ENCODE results near the gene FYN. TPM values are rescaled to one million over a fixed set of nuclear protein-coding genes. Genes with fewer than 3 reads are reported as not detected.
"Not testable (repeated sequence)": the region's sequence is repeated elsewhere in the genome, so short reads cannot be mapped to it uniquely, and the experiment has no call there.

The FYN gene
- polyA plus RNA-seq, 4 donors: 17.9 to 33.8 (median 24.8) TPM

- no peaks in the 10 kb centered on the region for H3K36me3 ChIP-seq (ENCODE audit: control insufficient read depth in 3 of 3, insufficient read depth in 2 of 3, low read depth in 1 of 3, low read length in 3 of 3)
- no peaks in the 10 kb centered on the region for H3K27me3 ChIP-seq (ENCODE audit: control insufficient read depth in 3 of 3, insufficient read depth in 3 of 3, low read length in 3 of 3)
- H3K4me3 ChIP-seq (ENCODE audit: low read depth in 1 of 3, low read length in 3 of 3): no peak overlapping the region
- FAIRE-seq: no peak
- no peaks in the 10 kb centered on the region for H3K9me3 ChIP-seq (ENCODE audit: control insufficient read depth in 2 of 2, insufficient read depth in 1 of 2, low read depth in 1 of 2, low read length in 1 of 2)
- no peak overlapping the region for H3K27ac ChIP-seq (ENCODE audit: low read depth in 1 of 3, low read length in 2 of 3)
- 46 to 65% (median 63%) methylated on average over 5 of the region's 5 CpGs for WGBS, 3 donors
- H3K4me1 ChIP-seq (ENCODE audit: control insufficient read depth in 3 of 3, insufficient read depth in 2 of 3, low read depth in 1 of 3, low read length in 2 of 3): peaks cover 0 to 10% (median 2%) of the 10 kb centered on the region in 3 donors
- DNase-seq: no peak
These were observed 34.3 kb downstream of the FYN start for GRCh38 chr6:111838749-111839484.

GRCh38 chr6:111837641-111838500 lies 35.4 kb downstream of the FYN start:
- Histone ChIP-seq H3K27ac (ENCODE audit: low read depth in 1 of 3, low read length in 2 of 3) (peak overlapping the region in 2 of 3 donors; percentile 38 to 48), H3K9me3 (ENCODE audit: control insufficient read depth in 2 of 2, insufficient read depth in 1 of 2, low read depth in 1 of 2, low read length in 1 of 2) (no peaks in the 10 kb centered on the region), H3K4me1 (ENCODE audit: control insufficient read depth in 3 of 3, insufficient read depth in 2 of 3, low read depth in 1 of 3, low read length in 2 of 3) (peaks cover 0 to 6% (median 2%) of the 10 kb centered on the region in 3 donors), H3K36me3 (ENCODE audit: control insufficient read depth in 3 of 3, insufficient read depth in 2 of 3, low read depth in 1 of 3, low read length in 3 of 3) (no peaks in the 10 kb centered on the region), H3K4me3 (ENCODE audit: low read depth in 1 of 3, low read length in 3 of 3) (no peak overlapping the region), H3K27me3 (ENCODE audit: control insufficient read depth in 3 of 3, insufficient read depth in 3 of 3, low read length in 3 of 3) (no peaks in the 10 kb centered on the region)
- FAIRE-seq (no peak), DNase-seq (no peak)
- 68 to 73% (median 73%) methylated on average over 8 of the region's 8 CpGs for WGBS, 3 donors

GRCh38 chr6:111837007-111837406 lies 36.2 kb downstream of the FYN start:
- no peaks in the 10 kb centered on the region for H3K36me3 ChIP-seq (ENCODE audit: control insufficient read depth in 3 of 3, insufficient read depth in 2 of 3, low read depth in 1 of 3, low read length in 3 of 3)
- no peaks in the 10 kb centered on the region for H3K9me3 ChIP-seq (ENCODE audit: control insufficient read depth in 2 of 2, insufficient read depth in 1 of 2, low read depth in 1 of 2, low read length in 1 of 2)
- peaks cover 0 to 2% (median 0%) of the 10 kb centered on the region in 3 donors for H3K4me1 ChIP-seq (ENCODE audit: control insufficient read depth in 3 of 3, insufficient read depth in 2 of 3, low read depth in 1 of 3, low read length in 2 of 3)
- FAIRE-seq: no peak
- peak overlapping the region in 2 of 3 donors; percentile 38 to 48 for H3K27ac ChIP-seq (ENCODE audit: low read depth in 1 of 3, low read length in 2 of 3)
- WGBS, 3 donors: 74 to 86% (median 81%) methylated on average over 6 of the region's 6 CpGs
- H3K27me3 ChIP-seq (ENCODE audit: control insufficient read depth in 3 of 3, insufficient read depth in 3 of 3, low read length in 3 of 3): no peaks in the 10 kb centered on the region
- no peak for DNase-seq
- H3K4me3 ChIP-seq (ENCODE audit: low read depth in 1 of 3, low read length in 3 of 3): no peak overlapping the region

- Histone ChIP-seq H3K36me3 (ENCODE audit: control insufficient read depth in 3 of 3, insufficient read depth in 2 of 3, low read depth in 1 of 3, low read length in 3 of 3) (no peaks in the 10 kb centered on the region), H3K4me3 (ENCODE audit: low read depth in 1 of 3, low read length in 3 of 3) (no peak overlapping the region), H3K27me3 (ENCODE audit: control insufficient read depth in 3 of 3, insufficient read depth in 3 of 3, low read length in 3 of 3) (no peaks in the 10 kb centered on the region), H3K4me1 (ENCODE audit: control insufficient read depth in 3 of 3, insufficient read depth in 2 of 3, low read depth in 1 of 3, low read length in 2 of 3) (peaks cover 0 to 2% (median 0%) of the 10 kb centered on the region in 3 donors), H3K9me3 (ENCODE audit: control insufficient read depth in 2 of 2, insufficient read depth in 1 of 2, low read depth in 1 of 2, low read length in 1 of 2) (no peaks in the 10 kb centered on the region), H3K27ac (ENCODE audit: low read depth in 1 of 3, low read length in 2 of 3) (no peak overlapping the region)
- WGBS, 3 donors: 17 to 56% (median 29%) methylated on average over 1 of the region's 1 CpG
- DNase-seq: no peak
- FAIRE-seq: no peak
These were observed 37.4 kb downstream of the FYN start for GRCh38 chr6:111835807-111836206.

- H3K4me3 ChIP-seq (ENCODE audit: low read depth in 1 of 3, low read length in 3 of 3); H3K9me3 ChIP-seq (ENCODE audit: control insufficient read depth in 2 of 2, insufficient read depth in 1 of 2, low read depth in 1 of 2, low read length in 1 of 2); H3K27me3 ChIP-seq (ENCODE audit: control insufficient read depth in 3 of 3, insufficient read depth in 3 of 3, low read length in 3 of 3); H3K36me3 ChIP-seq (ENCODE audit: control insufficient read depth in 3 of 3, insufficient read depth in 2 of 3, low read depth in 1 of 3, low read length in 3 of 3); H3K4me1 ChIP-seq (ENCODE audit: control insufficient read depth in 3 of 3, insufficient read depth in 2 of 3, low read depth in 1 of 3, low read length in 2 of 3); DNase-seq; FAIRE-seq; H3K27ac ChIP-seq (ENCODE audit: low read depth in 1 of 3, low read length in 2 of 3): not testable (repeated sequence)
- 36 to 67% (median 57%) methylated on average over 7 of the region's 7 CpGs for WGBS, 3 donors
These were observed 37.9 kb downstream of the FYN start for GRCh38 chr6:111835398-111835797.

- FAIRE-seq: no peak
These were observed 38.9 kb downstream of the FYN start for GRCh38 chr6:111834356-111834755.

GRCh38 chr6:111832833-111833418 lies 40.3 kb downstream of the FYN start:
- 65 to 84% (median 79%) methylated on average over 1 of the region's 1 CpG for WGBS, 3 donors
- no peak overlapping the region for H3K4me3 ChIP-seq (ENCODE audit: low read depth in 1 of 3, low read length in 3 of 3)
- FAIRE-seq (no peak), DNase-seq (no peak)
- H3K36me3 ChIP-seq (ENCODE audit: control insufficient read depth in 3 of 3, insufficient read depth in 2 of 3, low read depth in 1 of 3, low read length in 3 of 3): no peaks in the 10 kb centered on the region
- no peaks in the 10 kb centered on the region for H3K27me3 ChIP-seq (ENCODE audit: control insufficient read depth in 3 of 3, insufficient read depth in 3 of 3, low read length in 3 of 3)
- no peaks in the 10 kb centered on the region for H3K9me3 ChIP-seq (ENCODE audit: control insufficient read depth in 2 of 2, insufficient read depth in 1 of 2, low read depth in 1 of 2, low read length in 1 of 2)
- H3K27ac ChIP-seq (ENCODE audit: low read depth in 1 of 3, low read length in 2 of 3): no peak overlapping the region
- no peaks in the 10 kb centered on the region for H3K4me1 ChIP-seq (ENCODE audit: control insufficient read depth in 3 of 3, insufficient read depth in 2 of 3, low read depth in 1 of 3, low read length in 2 of 3)

More at GRCh38 chr6:111834356-111834755, 38.9 kb downstream of the FYN start:
- no peak overlapping the region for H3K4me3 ChIP-seq (ENCODE audit: low read depth in 1 of 3, low read length in 3 of 3)
- H3K9me3 ChIP-seq (ENCODE audit: control insufficient read depth in 2 of 2, insufficient read depth in 1 of 2, low read depth in 1 of 2, low read length in 1 of 2): no peaks in the 10 kb centered on the region
- no peak overlapping the region for H3K27ac ChIP-seq (ENCODE audit: low read depth in 1 of 3, low read length in 2 of 3)
- DNase-seq: no peak
- 61 to 87% (median 62%) methylated on average over 4 of the region's 4 CpGs for WGBS, 3 donors
- no peaks in the 10 kb centered on the region for H3K27me3 ChIP-seq (ENCODE audit: control insufficient read depth in 3 of 3, insufficient read depth in 3 of 3, low read length in 3 of 3)
- H3K36me3 ChIP-seq (ENCODE audit: control insufficient read depth in 3 of 3, insufficient read depth in 2 of 3, low read depth in 1 of 3, low read length in 3 of 3): no peaks in the 10 kb centered on the region
- H3K4me1 ChIP-seq (ENCODE audit: control insufficient read depth in 3 of 3, insufficient read depth in 2 of 3, low read depth in 1 of 3, low read length in 2 of 3): no peaks in the 10 kb centered on the region

- H3K4me3 ChIP-seq (ENCODE audit: low read depth in 1 of 3, low read length in 3 of 3): no peak overlapping the region
These were observed 41.8 kb downstream of the FYN start for GRCh38 chr6:111831408-111831807.

More at GRCh38 chr6:111831408-111831807, 41.8 kb downstream of the FYN start:
- no peak for FAIRE-seq
- Histone ChIP-seq H3K36me3 (ENCODE audit: control insufficient read depth in 3 of 3, insufficient read depth in 2 of 3, low read depth in 1 of 3, low read length in 3 of 3) (no peaks in the 10 kb centered on the region), H3K27me3 (ENCODE audit: control insufficient read depth in 3 of 3, insufficient read depth in 3 of 3, low read length in 3 of 3) (no peaks in the 10 kb centered on the region), H3K4me1 (ENCODE audit: control insufficient read depth in 3 of 3, insufficient read depth in 2 of 3, low read depth in 1 of 3, low read length in 2 of 3) (no peaks in the 10 kb centered on the region), H3K27ac (ENCODE audit: low read depth in 1 of 3, low read length in 2 of 3) (no peak overlapping the region), H3K9me3 (ENCODE audit: control insufficient read depth in 2 of 2, insufficient read depth in 1 of 2, low read depth in 1 of 2, low read length in 1 of 2) (no peaks in the 10 kb centered on the region)
- WGBS, 3 donors: 62 to 82% (median 77%) methylated on average over 2 of the region's 2 CpGs
- DNase-seq: no peak
